GM15510 (cell line): ENCODE results near the gene SLC25A33.

Experiments used
- POLR2A ChIP-seq: IDR thresholded peaks from 3 replicates; pipeline ENCODE4 v1.6.1; 2011; ENCODE audit warnings: borderline replicate concordance; ENCODE audit not compliant: insufficient read length; ENCODE audit errors: extremely low read depth

Gene SLC25A33

GRCh38 chr1:9530320-9530719 lies 8.9 kb upstream of the SLC25A33 start:
- TF ChIP-seq POLR2A: no peak

GRCh38 chr1:9534953-9535352 lies 4.3 kb upstream of the SLC25A33 start:
- no peak for TF ChIP-seq POLR2A

GRCh38 chr1:9536301-9536700 lies 3.0 kb upstream of the SLC25A33 start:
- no peak for TF ChIP-seq POLR2A

- no peak for TF ChIP-seq POLR2A
These were observed 1.2 kb upstream of the SLC25A33 start for GRCh38 chr1:9537863-9538668.

GRCh38 chr1:9538669-9539164 lies 548 bp upstream of the SLC25A33 start:
- TF ChIP-seq POLR2A: no peak

GRCh38 chr1:9539829-9540550 lies 725 bp downstream of the SLC25A33 start:
- no peak for TF ChIP-seq POLR2A

- TF ChIP-seq POLR2A: no peak
These were observed 3.2 kb downstream of the SLC25A33 start for GRCh38 chr1:9542430-9542829.

GRCh38 chr1:9544926-9545325 lies 5.7 kb downstream of the SLC25A33 start:
- TF ChIP-seq POLR2A: no peak

- no peak for TF ChIP-seq POLR2A
These were observed 10.8 kb downstream of the SLC25A33 start for GRCh38 chr1:9549955-9550546.

- no peak for TF ChIP-seq POLR2A
These were observed 12.7 kb downstream of the SLC25A33 start for GRCh38 chr1:9551984-9552383.

- TF ChIP-seq POLR2A: no peak
These were observed 14.5 kb downstream of the SLC25A33 start for GRCh38 chr1:9553736-9554144.

- TF ChIP-seq POLR2A: no peak
These were observed 16.7 kb downstream of the SLC25A33 start for GRCh38 chr1:9555942-9556341.

GRCh38 chr1:9557624-9558023 lies 18.4 kb downstream of the SLC25A33 start:
- TF ChIP-seq POLR2A: no peak

- no peak for TF ChIP-seq POLR2A
These were observed 19.1 kb downstream of the SLC25A33 start for GRCh38 chr1:9558271-9558945.
